Activated naive CD8-positive, alpha-beta T cell treated with anti-CD3 and anti-CD28 coated beads for 36 hours (primary cell): Measurements from ENCODE around the gene SNX8. TPM values are rescaled to one million over a fixed set of nuclear protein-coding genes. Genes with fewer than 3 reads are reported as not detected.

Experiments
- DNase-seq: peaks from one replicate; pipeline ENCODE4 v3.0.0; 2021
- H3K27ac Mint-ChIP-seq: one replicate; pipeline ENCODE4 v1.8.0; 2022; ENCODE audit warnings: mild to moderate bottlenecking, moderate library complexity, mixed read lengths
- H3K27me3 Mint-ChIP-seq: one replicate; pipeline ENCODE4 v1.8.0; 2022; ENCODE audit warnings: mild to moderate bottlenecking, mixed read lengths
- H3K36me3 Mint-ChIP-seq: one replicate; pipeline ENCODE4 v1.8.0; 2021; ENCODE audit warnings: mild to moderate bottlenecking, mixed read lengths
- H3K4me1 Mint-ChIP-seq: one replicate; pipeline ENCODE4 v1.8.0; 2021; ENCODE audit warnings: mixed read lengths
- H3K4me3 Mint-ChIP-seq: one replicate; pipeline ENCODE4 v1.8.0; 2022; ENCODE audit warnings: mild to moderate bottlenecking, moderate library complexity, mixed read lengths
- H3K9me3 Mint-ChIP-seq: one replicate; pipeline ENCODE4 v1.8.0; 2022; ENCODE audit warnings: mixed read lengths
- total RNA-seq, 2 experiments: library from RNA; stranded (reverse); gene quantifications; one replicate each; pipeline ENCODE4 v1.2.3, GENCODE V29; 2021

SNX8 gene
- total RNA-seq, 2 experiments from 2014 or later = 45.6 to 48.7 TPM

DNA sequence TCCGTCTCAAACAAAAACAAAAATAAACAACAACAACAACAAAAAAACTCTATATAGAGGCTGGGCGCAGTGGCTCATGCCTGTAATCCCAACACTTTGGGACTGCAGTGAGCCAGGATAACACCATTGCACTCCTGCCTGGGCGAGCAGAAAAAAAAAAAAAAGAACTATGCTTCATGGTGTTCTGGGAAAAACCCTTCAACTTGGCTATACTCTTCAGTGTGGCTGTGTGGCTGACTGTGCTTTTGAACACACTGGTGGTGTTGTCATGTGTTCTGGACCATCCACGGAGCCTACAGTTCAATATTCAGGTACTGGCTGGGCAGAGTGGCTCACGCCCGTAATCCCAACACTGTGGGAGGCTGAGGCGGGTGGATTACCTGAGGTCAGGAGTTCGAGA is 26.5 kb downstream of the SNX8 start:
- no peaks in the 10 kb centered on the region for H3K27me3 Mint-ChIP-seq
- no peaks in the 10 kb centered on the region for H3K9me3 Mint-ChIP-seq
- no peak overlapping the region for H3K27ac Mint-ChIP-seq
- DNase-seq = no peak
- no peaks in the 10 kb centered on the region for H3K36me3 Mint-ChIP-seq
- no peaks in the 10 kb centered on the region for H3K4me1 Mint-ChIP-seq
- no peak overlapping the region for H3K4me3 Mint-ChIP-seq

DNA sequence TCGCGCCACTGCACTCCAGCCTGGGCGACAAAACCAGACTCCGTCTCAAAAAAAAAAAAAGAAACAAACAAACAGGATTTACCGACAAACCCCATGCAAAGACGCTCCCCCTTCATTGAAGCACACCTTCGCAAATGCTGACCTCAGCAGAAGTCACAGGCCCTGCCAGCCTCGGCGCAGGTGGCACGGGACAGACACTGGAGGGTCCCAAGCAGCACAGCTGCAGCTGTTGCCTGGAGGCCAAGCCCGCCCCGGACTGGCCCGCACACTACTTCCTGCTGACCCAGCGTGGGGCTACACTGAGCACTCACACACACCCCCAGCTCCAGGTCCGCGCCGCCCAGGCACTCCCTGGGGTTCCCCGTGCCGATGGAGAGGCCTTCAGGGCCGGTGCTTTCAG is 31.2 kb downstream of the SNX8 start:
- peaks cover 9% of the 10 kb centered on the region for H3K4me1 Mint-ChIP-seq
- H3K4me3 Mint-ChIP-seq = no peak overlapping the region
- H3K36me3 Mint-ChIP-seq = no peaks in the 10 kb centered on the region
- no peaks in the 10 kb centered on the region for H3K27me3 Mint-ChIP-seq
- no peak for DNase-seq
- H3K27ac Mint-ChIP-seq = no peak overlapping the region
- H3K9me3 Mint-ChIP-seq = no peaks in the 10 kb centered on the region

DNA sequence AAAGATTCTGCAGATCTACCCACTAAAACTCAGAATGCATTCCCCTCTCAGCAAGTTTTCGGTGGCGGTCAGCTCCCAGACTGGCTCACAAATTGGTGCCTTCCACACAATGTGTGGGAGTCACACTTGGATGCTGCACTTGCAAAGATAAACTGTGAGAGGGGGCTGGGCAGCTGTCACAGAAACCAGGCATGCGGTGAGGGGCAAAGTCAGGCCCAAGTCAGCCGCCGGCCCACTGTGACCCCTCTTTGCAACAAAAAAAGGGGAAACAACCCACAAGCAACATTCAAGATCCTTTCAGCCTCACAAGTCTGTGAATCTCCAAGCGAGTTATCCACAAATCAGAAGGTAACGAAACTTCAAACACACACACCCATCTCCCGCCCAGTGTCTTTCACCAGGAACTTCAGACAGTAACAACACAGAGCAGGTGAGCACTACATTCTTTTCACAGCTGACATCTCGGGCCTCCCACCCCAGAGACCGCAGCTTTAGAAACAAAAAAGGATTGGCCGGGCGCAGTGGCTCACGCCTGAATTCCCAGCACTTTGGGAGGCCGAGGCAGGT is 32.0 kb downstream of the SNX8 start:
- H3K27ac Mint-ChIP-seq = no peak overlapping the region

DNA sequence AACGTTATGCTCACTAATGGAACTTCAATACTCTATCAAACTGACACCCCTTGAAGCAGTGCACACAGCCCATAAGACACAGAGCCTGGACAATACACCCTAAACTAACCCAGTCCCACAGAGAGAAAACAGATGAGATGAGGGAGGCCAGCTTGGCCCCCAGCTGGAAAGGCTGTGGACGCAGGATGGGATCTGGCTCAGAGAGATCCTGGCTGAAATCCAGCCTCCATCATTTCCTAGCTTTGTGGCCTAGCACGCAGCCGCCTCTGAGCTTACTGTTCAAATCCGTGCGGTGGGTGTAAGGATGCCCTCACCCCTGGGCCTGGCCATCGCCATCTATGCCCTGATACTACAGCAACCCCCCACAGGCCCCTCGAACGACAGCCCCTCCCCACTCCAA is 32.7 kb downstream of the SNX8 start:
- no peak overlapping the region for H3K4me3 Mint-ChIP-seq
- H3K27me3 Mint-ChIP-seq = no peaks in the 10 kb centered on the region
- DNase-seq = no peak
- no peak overlapping the region for H3K27ac Mint-ChIP-seq
- peaks cover 3% of the 10 kb centered on the region for H3K36me3 Mint-ChIP-seq
- H3K4me1 Mint-ChIP-seq = peaks cover 9% of the 10 kb centered on the region
- no peaks in the 10 kb centered on the region for H3K9me3 Mint-ChIP-seq

More for the DNA sequence above, 32.0 kb downstream of the SNX8 start:
- Mint-ChIP-seq H3K4me3 (no peak overlapping the region), H3K9me3 (no peaks in the 10 kb centered on the region), H3K4me1 (peaks cover 9% of the 10 kb centered on the region), H3K27me3 (no peaks in the 10 kb centered on the region), H3K36me3 (no peaks in the 10 kb centered on the region)
- no peak for DNase-seq

DNA sequence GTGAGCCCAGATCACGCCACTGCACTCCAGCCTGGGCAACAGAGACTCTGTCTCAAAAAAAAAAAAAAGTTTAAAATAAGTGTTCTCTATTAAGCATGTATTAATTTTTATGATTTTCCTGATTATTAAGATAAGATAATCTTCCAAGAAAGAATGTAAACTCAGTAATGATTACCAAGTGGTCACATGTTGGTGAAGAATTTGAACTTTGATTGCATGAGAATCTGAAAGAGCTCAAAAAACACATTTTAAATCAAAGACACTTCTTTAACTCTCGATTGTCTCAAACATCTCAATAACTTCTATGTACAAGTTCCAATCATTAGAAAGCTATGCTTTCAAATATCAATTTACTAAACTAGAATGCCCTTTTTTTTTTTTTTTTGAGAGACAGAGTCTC is 33.8 kb downstream of the SNX8 start:
- Mint-ChIP-seq H3K27ac (no peak overlapping the region), H3K4me3 (no peak overlapping the region), H3K27me3 (no peaks in the 10 kb centered on the region), H3K9me3 (no peaks in the 10 kb centered on the region), H3K4me1 (peaks cover 9% of the 10 kb centered on the region), H3K36me3 (peaks cover 3% of the 10 kb centered on the region)
- no peak for DNase-seq

DNA sequence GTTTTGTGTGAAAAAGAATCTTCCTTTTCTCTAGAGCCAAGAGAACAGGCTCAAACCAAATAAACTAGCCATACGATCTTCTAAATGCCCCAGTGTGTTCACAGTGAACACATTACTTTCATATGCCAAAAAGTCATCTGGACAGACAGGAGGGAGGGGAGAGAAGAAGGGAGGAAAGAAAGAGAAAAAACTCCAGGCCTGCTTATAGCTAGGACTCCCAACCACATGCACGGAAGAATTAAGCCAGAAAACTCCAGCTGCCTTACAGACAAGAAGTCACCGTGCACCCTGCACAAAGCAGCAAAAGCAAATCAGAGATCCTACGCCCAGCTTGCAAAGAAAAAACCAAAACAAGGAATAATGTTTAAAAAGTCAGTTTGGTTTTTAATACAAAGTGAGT is 34.3 kb downstream of the SNX8 start:
- peaks cover 3% of the 10 kb centered on the region for H3K36me3 Mint-ChIP-seq
- DNase-seq = no peak
- no peaks in the 10 kb centered on the region for H3K27me3 Mint-ChIP-seq
- H3K27ac Mint-ChIP-seq = no peak overlapping the region
- H3K4me3 Mint-ChIP-seq = no peak overlapping the region
- H3K9me3 Mint-ChIP-seq = no peaks in the 10 kb centered on the region
- peaks cover 9% of the 10 kb centered on the region for H3K4me1 Mint-ChIP-seq

DNA sequence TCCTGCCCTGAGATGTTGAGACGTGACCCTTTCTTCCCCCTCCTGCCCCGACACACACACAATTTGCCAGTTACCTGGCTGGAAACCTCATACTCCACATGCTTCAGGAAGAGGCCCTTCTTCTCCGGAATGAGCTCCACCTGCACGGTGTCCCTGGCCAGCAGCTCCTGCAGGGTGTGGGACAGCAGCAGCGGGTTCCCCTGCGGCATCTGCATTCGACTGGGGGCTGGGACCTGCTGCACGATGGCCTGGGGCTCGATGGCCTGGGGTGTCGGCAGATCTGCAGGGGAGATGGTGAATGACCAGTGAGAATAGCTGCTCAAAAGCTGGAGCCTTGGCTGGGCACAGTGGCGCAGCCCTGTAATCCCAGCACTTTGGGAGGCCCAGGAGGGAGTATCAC is 36.2 kb downstream of the SNX8 start:
- Mint-ChIP-seq H3K36me3 (peaks cover 3% of the 10 kb centered on the region), H3K4me1 (peaks cover 9% of the 10 kb centered on the region), H3K27me3 (no peaks in the 10 kb centered on the region), H3K9me3 (no peaks in the 10 kb centered on the region), H3K27ac (no peak overlapping the region), H3K4me3 (no peak overlapping the region)
- DNase-seq = no peak

DNA sequence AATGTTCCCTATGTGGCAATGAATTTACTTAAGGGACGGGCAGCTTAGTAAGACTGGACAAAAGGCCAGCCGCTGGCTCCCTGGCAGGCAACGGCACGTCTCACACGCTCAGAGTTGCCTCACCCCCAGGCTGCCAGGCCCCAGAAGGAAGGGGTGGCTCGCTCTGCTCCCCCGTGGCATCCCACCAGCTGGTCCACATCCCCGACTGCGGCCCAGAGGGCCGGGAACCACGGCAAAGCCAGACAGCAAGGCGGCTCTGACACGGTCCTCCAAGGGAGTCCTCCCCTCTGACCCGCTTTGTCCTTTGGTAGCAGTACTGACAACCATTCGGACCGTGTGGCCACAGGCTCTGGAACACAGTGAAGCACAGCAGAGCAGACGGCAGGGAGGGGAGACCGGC is 38.1 kb downstream of the SNX8 start:
- Mint-ChIP-seq H3K27ac (no peak overlapping the region), H3K9me3 (no peaks in the 10 kb centered on the region), H3K27me3 (no peaks in the 10 kb centered on the region), H3K36me3 (peaks cover 3% of the 10 kb centered on the region), H3K4me1 (peaks cover 6% of the 10 kb centered on the region), H3K4me3 (no peak overlapping the region)
- DNase-seq = no peak

DNA sequence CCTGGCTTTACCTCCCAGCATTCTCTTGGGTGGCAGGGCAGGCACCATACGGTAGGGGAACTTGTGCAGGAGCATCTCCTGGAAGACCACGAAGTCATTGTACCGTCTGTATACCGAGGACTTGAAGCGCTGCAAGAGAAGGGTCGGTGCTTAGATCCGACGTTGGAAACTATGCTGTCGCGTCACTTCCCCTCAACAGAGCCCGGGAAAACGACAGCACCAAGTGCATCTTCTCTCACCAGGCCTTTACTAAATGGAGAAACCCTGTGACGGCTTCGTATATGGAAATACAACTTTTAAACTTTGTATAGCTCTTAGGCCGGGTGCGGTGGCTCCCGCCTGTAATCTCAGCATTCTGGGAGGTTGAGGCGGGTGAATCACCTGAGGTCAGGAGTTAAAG is 39.1 kb downstream of the SNX8 start:
- Mint-ChIP-seq H3K4me1 (peaks cover 4% of the 10 kb centered on the region), H3K9me3 (no peaks in the 10 kb centered on the region), H3K4me3 (no peak overlapping the region), H3K36me3 (peaks cover 3% of the 10 kb centered on the region), H3K27ac (no peak overlapping the region), H3K27me3 (no peaks in the 10 kb centered on the region)
- DNase-seq = no peak

DNA sequence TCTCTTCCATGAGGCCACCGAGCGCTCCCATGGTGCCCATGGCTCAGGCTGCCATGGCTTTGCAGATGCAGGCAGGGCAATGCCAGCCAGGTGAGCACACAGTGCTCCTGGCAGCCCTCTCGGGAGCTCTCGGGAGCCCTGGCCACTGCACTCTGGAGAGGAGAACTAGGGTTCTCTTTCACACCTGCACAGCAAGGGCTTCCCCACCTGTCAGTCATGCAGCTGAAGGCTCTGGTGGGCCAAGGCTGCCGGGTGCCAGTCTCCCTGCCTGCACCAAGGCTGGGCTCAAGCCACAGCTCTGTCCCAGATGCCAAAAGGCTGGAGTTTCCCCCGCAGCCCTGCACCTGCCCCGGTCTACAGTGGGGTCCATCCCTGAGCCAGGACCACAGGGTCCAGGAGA is 39.6 kb downstream of the SNX8 start:
- H3K36me3 Mint-ChIP-seq = peaks cover 3% of the 10 kb centered on the region
- H3K4me3 Mint-ChIP-seq = no peak overlapping the region
- H3K9me3 Mint-ChIP-seq = no peaks in the 10 kb centered on the region
- peaks cover under 1% of the 10 kb centered on the region for H3K4me1 Mint-ChIP-seq
- no peaks in the 10 kb centered on the region for H3K27me3 Mint-ChIP-seq
- DNase-seq = no peak
- no peak overlapping the region for H3K27ac Mint-ChIP-seq

DNA sequence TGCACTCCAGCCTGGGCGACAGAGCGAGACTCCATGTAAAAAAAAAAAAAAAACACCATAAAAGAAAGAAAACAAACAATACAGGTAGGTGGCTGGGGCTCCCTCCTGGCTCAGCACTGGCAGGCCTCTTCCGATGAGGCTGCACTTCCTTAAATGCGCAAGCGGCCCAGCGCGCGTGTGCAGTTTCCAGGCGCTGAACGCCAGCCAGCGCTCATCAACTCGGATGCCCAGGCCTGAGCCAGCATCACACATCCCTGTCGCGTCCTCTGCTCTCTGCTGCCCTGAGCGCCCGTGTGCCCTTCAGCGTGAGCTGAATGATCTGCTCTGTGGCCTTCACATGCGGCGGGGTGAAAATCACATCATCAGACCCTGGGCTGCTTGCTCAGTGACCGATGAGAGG is 40.4 kb downstream of the SNX8 start:
- no peak for DNase-seq
- Mint-ChIP-seq H3K36me3 (peaks cover 3% of the 10 kb centered on the region), H3K9me3 (no peaks in the 10 kb centered on the region), H3K27me3 (no peaks in the 10 kb centered on the region), H3K27ac (no peak overlapping the region), H3K4me1 (no peaks in the 10 kb centered on the region), H3K4me3 (no peak overlapping the region)

DNA sequence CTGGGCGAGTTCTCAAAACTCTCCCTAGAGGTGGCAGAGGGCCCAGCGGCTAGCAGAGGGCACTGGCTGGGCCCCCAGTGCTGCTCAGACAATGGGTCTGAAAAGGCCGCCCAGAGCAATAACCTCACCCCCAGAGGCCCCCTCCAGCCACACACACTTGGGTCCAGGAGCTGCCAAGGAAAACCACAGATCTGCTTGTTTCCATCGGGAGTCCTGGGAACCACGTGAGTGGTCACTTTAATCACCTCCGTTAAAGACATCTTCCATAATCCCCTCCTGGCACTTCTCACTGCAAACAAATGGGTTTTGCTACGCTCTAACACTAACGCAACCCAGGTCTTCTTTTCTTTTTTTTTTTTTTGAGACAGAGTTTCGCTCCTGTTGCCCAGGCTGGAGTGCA is 42.2 kb downstream of the SNX8 start:
- no peaks in the 10 kb centered on the region for H3K9me3 Mint-ChIP-seq
- no peaks in the 10 kb centered on the region for H3K4me1 Mint-ChIP-seq
- H3K27ac Mint-ChIP-seq = no peak overlapping the region
- H3K27me3 Mint-ChIP-seq = no peaks in the 10 kb centered on the region
- DNase-seq = no peak
- H3K36me3 Mint-ChIP-seq = peaks cover 2% of the 10 kb centered on the region
- H3K4me3 Mint-ChIP-seq = no peak overlapping the region

DNA sequence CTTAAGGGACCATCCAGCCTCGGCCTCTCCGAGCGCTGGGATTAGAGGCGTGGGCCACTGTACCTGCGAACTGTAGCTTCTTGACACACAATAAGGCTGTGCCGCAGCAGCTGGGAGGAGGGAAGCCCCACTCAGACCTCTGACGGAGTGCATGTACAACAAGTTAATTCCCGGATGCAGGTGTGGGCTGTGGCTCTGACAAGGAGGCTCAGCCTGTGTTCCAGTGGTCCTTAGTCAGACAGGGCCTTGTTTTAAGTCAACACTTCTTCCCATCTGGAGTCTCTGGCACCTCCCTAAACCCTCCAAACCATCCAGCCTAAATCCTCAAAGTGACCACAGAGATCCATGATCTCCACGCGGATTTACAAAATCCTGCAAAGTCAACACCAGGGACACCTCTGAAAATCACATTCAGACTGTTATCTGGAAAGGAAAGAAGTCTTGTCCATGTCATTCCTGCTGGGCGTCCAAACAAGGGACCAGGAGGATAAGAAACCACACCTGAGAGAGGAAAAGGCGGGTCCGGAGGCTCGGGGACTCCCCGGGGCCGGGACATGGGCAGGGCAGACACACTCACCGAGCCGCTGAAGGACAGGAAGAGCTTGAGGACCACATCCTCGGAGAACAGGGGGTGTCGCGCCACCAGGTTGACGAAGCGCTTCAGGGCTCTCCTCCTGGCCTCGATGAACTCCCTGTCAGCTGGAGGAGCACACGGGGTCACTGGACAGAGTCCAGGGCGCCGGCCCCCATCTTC is 42.8 kb downstream of the SNX8 start:
- H3K27ac Mint-ChIP-seq = no peak overlapping the region

DNA sequence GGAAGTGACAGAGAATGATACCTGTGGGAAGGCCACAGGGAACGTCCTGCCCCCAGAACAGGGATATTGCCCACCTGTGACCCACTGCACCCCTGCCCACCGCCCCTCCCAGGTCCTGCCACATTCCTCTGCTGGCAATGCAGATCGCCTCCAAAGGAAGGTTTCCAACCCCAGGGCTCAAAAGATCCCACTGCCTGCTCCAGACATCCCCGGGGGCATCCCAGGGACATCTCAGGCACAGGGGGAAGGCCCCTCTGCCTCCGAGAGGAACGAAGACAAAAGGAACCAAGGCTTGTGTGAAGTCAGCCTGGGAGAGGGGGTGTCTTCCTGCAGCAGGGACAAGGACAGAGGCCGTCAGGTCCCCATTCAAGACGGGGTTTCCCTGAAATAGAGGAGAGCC is 43.7 kb downstream of the SNX8 start:
- H3K27ac Mint-ChIP-seq = no peak overlapping the region
- no peaks in the 10 kb centered on the region for H3K4me1 Mint-ChIP-seq
- no peak overlapping the region for H3K4me3 Mint-ChIP-seq
- DNase-seq = no peak
- no peaks in the 10 kb centered on the region for H3K36me3 Mint-ChIP-seq
- H3K27me3 Mint-ChIP-seq = no peaks in the 10 kb centered on the region
- H3K9me3 Mint-ChIP-seq = no peaks in the 10 kb centered on the region

More for the DNA sequence above, 42.8 kb downstream of the SNX8 start:
- Mint-ChIP-seq H3K4me3 (no peak overlapping the region), H3K27me3 (no peaks in the 10 kb centered on the region), H3K4me1 (no peaks in the 10 kb centered on the region), H3K36me3 (no peaks in the 10 kb centered on the region), H3K9me3 (no peaks in the 10 kb centered on the region)
- DNase-seq = no peak

DNA sequence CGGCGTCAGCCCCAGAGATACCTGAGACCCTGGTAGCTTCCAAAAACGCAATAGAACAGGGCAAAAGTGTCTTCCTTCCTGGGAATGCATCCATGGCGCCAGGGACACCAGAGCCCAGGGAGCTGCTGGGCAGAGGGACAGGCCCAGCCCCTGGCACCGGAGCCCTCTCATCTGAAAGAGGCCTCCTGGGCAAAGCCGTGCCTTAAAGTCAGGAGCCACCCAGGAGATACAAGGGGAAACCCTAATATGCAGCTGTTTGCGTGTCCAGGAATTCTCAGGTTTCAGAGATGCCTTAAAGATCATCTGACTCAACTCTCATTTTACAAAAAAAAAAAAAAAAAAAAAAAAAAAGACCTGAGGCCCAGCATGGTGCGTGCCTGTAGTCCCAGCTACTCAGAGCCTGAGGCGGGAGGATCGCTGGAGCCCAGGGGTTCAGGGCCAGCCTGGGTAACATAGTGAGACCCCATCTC is 44.2 kb downstream of the SNX8 start:
- Mint-ChIP-seq H3K4me1 (no peaks in the 10 kb centered on the region), H3K9me3 (no peaks in the 10 kb centered on the region), H3K4me3 (no peak overlapping the region), H3K36me3 (no peaks in the 10 kb centered on the region), H3K27ac (no peak overlapping the region), H3K27me3 (no peaks in the 10 kb centered on the region)
- no peak for DNase-seq
